A549 treated with AZD9567 at 1 μM for 4 hours (cell line): ENCODE data around the gene GP9. TPM values are rescaled to one million over a fixed set of nuclear protein-coding genes. Genes with fewer than 3 reads are reported as not detected.

Experiments used
- total RNA-seq: library from RNA; stranded (reverse); fragments of 200-300 nt; extraction: Qiagen RNA extraction; gene quantifications from 5 replicates; pipeline ENCODE4 v1.2.3, GENCODE V29; 2022; ENCODE audit not compliant: insufficient read depth

The GP9 gene
- not detected in 5 replicates for total RNA-seq

DNA sequence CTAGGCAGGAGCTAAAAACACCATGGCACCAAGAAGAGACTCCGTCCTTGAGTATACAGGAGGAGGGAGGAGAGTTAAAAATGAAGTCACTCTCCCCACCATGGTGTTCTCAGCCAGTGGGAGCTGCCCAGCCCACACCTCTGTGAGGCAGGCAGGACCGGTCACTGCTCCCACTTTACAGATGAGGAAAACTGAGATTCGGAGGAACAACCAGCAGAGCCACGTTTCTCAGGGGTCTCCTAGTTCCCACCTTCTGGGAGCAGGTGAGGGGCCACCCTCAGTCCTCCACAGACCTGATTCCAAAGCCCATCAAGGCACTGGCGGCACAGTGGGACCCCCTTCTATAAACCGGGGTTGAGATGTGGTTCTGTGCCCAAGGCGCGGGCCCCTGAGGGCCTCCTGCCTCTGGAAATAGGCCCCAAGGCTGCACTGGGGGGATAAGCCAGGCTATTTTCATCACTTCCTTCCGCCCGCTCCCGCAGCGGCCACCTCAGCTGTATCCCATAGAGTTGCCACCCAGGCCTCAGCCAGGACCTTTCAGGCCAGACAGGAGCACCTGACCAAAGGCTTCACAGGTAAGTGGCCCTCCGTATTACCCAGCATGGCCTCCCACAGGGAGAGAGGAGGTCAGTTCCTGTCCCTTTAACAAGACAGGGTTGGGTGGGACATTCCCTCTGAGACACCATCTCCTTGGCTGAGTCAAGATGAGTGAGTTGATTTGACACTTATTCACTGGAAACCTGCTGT lies at the start of gene GP9:
TSS of gene GP9 (plus strand) at position 504 of the 747 bp plus-strand sequence. CDS start 961 bp downstream, outside the sequence.

Other genes starting within 250 kb of the GP9 start
- 22.9 to 27.0 TPM (median 23.5 TPM) in 5 replicates for gene ACAD9, start 181.2 kb upstream of the GP9 start, total RNA-seq
- 0.09 TPM in 1 of 5 replicates, not detected in the others for gene CFAP92, start 66.7 kb upstream of the GP9 start, total RNA-seq
- 0.02 to 0.05 TPM in 2 of 5 replicates, not detected in the others for gene EFCC1, start 59.5 kb upstream of the GP9 start, total RNA-seq
- gene RAB43, start 61.0 kb downstream of the GP9 start, total RNA-seq, result 0.86 to 5.6 TPM (median 4.9 TPM) in 5 replicates
- 13.3 to 23.7 TPM (median 20.1 TPM) in 5 replicates for gene ISY1, start 100.3 kb downstream of the GP9 start, total RNA-seq
- 331 to 402 TPM (median 336 TPM) in 5 replicates for gene CNBP, start 123.1 kb downstream of the GP9 start, total RNA-seq
- gene COPG1, start 188.8 kb downstream of the GP9 start, total RNA-seq, result 64.3 to 81.7 TPM (median 78.5 TPM) in 5 replicates
- 37.3 to 44.4 TPM (median 42.1 TPM) in 5 replicates for gene HMCES, start 218.1 kb downstream of the GP9 start, total RNA-seq